CD4-positive, alpha-beta T cell treated with Interleukin-6 for 4 hours (primary cell): ENCODE measurements around the gene GMFB.
A peak's percentile ranks its signal among the peaks of the same experiment; 100 is the strongest.
"Not testable (repeated sequence)": the region's sequence is repeated elsewhere in the genome, so short reads cannot be mapped to it uniquely, and the experiment has no call there.

ENCODE experiments used
- DNase-seq: peaks from one replicate; pipeline ENCODE4 v3.0.0-alpha.2; 2020; ENCODE audit warnings: mixed read lengths

GMFB gene

GRCh38 chr14:54457609-54457996 is 31.2 kb downstream of the GMFB start:
- no peak for DNase-seq

- not testable (repeated sequence) for DNase-seq
Measured at GRCh38 chr14:54456820-54457608, 31.8 kb downstream of the GMFB start.

GRCh38 chr14:54455363-54455762 is 33.4 kb downstream of the GMFB start:
- DNase-seq = no peak

- DNase-seq = not testable (repeated sequence)
Measured at GRCh38 chr14:54453990-54454389, 34.8 kb downstream of the GMFB start.

- no peak for DNase-seq
Measured at GRCh38 chr14:54453252-54453651, 35.5 kb downstream of the GMFB start.

- no peak for DNase-seq
Measured at GRCh38 chr14:54451961-54452360, 36.8 kb downstream of the GMFB start.

- no peak for DNase-seq
Measured at GRCh38 chr14:54451121-54451601, 37.6 kb downstream of the GMFB start.

GRCh38 chr14:54450535-54450934 is 38.2 kb downstream of the GMFB start:
- no peak for DNase-seq

GRCh38 chr14:54447231-54447692 is 41.5 kb downstream of the GMFB start:
- DNase-seq = no peak

- DNase-seq = no peak
Measured at GRCh38 chr14:54446161-54446693, 42.6 kb downstream of the GMFB start.

- no peak for DNase-seq
Measured at GRCh38 chr14:54444681-54445080, 44.1 kb downstream of the GMFB start.

- DNase-seq = no peak
Measured at GRCh38 chr14:54443981-54444380, 44.8 kb downstream of the GMFB start.

- DNase-seq = not testable (repeated sequence)
Measured at GRCh38 chr14:54442961-54443360, 45.8 kb downstream of the GMFB start.

GRCh38 chr14:54440873-54441868 is 47.6 kb downstream of the GMFB start, which contains the start of gene CNIH1:
Gene CNIH1, minus strand, starts transcription at chr14:54441374. Its CDS starts 47 bp downstream, at chr14:54441327.
- peak; percentile 92 for DNase-seq

GRCh38 chr14:54440476-54440872 is 48.3 kb downstream of the GMFB start:
- no peak for DNase-seq

- no peak for DNase-seq
Measured at GRCh38 chr14:54440037-54440436, 48.7 kb downstream of the GMFB start.

GRCh38 chr14:54438703-54439102 is 50.1 kb downstream of the GMFB start:
- no peak for DNase-seq

GRCh38 chr14:54437954-54438353 is 50.8 kb downstream of the GMFB start:
- not testable (repeated sequence) for DNase-seq

GRCh38 chr14:54435500-54435981 is 53.2 kb downstream of the GMFB start:
- DNase-seq = no peak

GRCh38 chr14:54428527-54428926 is 60.3 kb downstream of the GMFB start:
- no peak for DNase-seq

- no peak for DNase-seq
Measured at GRCh38 chr14:54427871-54428270, 60.9 kb downstream of the GMFB start.

- DNase-seq = no peak
Measured at GRCh38 chr14:54425537-54426274, 63.1 kb downstream of the GMFB start.
